ENCODE data around the gene DLX2. TPM values are rescaled to one million over a fixed set of nuclear protein-coding genes. Genes with fewer than 3 reads are reported as not detected.

The DLX2 gene
- total RNA-seq, 4 donors from 2014 or later: not detected

DNA sequence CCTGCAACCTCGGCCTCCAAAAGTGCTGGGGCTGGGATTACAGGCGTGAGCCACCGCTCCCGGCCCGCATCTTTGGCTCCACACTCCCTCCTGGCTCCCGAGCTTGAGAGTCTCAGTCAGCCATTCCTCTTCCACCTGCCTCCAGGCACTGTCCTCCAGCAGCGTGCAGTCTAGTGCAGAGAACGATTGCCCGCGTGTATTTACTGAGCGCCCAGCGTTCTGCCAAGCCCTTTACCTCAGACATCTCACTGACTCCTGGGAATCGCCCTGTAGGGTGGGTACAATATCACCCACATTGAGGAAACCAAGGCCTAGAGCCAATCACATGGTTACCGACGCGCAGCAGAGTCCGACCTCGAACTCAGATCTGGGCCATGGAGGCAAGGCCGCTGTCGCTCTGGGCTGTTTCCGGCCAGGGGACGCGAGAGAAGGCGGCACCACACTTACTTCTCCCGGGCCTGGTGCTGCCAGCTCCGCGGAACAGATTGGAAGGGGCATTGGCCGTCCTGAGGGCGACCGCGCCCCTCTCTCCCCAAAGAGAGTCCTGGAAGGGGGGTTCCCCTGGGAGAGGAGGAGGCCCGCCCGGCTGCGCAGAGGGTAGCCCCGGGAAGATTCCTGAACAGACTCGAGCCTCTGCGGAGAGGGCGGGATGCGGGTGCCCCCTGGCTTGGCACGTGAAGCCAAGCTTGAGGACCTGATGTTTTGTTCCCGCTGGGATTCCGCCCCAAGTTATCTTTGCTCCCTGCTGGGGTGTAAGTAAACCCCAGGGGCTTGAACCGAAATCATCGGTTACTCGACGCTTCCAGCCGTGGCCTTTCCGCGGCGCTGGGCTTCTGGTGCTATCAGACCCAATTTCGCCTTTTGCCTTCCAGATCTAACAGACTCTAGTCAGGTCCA lies 5.2 kb upstream of the DLX2 start:
- no peaks in the 10 kb centered on the region for H3K36me3 ChIP-seq
- intact Hi-C loops (cut with DNase I; ENCODE audit: low total_unique reads): no loop called here
- H3K27ac ChIP-seq: no peak overlapping the region
- H3K4me3 ChIP-seq: no peak overlapping the region
- H3K27me3 ChIP-seq: peaks cover 37 to 62% of the 10 kb centered on the region in 2 donors
- TF ChIP-seq POLR2A (IDR thresholded peaks at IDR 0.05): no peak
- TF ChIP-seq, protein P1, sequence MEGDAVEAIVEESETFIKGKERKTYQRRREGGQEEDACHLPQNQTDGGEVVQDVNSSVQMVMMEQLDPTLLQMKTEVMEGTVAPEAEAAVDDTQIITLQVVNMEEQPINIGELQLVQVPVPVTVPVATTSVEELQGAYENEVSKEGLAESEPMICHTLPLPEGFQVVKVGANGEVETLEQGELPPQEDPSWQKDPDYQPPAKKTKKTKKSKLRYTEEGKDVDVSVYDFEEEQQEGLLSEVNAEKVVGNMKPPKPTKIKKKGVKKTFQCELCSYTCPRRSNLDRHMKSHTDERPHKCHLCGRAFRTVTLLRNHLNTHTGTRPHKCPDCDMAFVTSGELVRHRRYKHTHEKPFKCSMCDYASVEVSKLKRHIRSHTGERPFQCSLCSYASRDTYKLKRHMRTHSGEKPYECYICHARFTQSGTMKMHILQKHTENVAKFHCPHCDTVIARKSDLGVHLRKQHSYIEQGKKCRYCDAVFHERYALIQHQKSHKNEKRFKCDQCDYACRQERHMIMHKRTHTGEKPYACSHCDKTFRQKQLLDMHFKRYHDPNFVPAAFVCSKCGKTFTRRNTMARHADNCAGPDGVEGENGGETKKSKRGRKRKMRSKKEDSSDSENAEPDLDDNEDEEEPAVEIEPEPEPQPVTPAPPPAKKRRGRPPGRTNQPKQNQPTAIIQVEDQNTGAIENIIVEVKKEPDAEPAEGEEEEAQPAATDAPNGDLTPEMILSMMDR (IDR thresholded peaks at IDR 0.05): no peak
- no peaks in the 10 kb centered on the region for H3K4me1 ChIP-seq
- H3K9me3 ChIP-seq: no peaks in the 10 kb centered on the region
- DNase-seq: no peak

DNA sequence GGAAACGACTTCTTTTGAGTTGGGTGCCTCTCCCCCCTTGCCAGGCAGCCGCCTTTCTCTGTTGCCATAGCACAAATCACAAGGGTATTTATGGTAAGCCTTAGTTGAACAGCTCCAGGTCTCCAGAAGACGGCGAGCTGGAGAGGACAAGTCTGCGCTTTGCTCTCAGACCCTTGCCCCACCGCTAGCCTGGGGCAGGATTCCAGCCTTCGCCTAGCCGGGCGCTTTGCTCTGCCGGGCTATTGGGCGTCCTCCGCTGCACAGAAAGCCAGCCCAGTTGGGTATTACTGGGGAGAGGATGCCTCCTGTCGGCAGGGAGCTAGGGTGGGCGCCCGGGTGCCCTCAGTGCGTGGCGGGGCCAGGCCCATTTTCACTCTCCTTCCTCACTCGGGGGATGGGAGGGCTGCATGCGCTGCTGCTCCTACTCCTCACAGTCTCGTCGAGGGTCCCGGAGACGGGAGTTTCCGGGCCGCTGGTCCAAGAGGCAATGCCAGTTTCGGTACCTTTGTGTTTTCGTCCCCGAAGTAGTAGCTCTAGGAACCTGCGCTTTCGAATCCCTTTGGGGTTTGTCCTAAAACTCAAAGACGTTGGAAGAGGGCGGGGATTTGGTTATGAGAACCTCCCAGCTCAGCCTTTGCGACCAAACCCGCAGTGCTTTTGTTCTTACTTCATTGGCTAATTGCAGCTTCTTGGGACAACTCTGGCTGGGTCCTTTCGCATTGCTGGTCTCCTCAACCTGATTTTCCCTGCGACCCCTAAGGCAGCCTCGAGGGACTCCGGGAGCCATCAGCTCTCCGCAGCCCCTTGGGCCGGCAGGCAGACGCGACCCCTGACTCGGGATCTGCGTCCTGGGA lies 3.6 kb upstream of the DLX2 start:
- H3K4me3 ChIP-seq: no peak overlapping the region
- DNase-seq: no peak
- H3K9me3 ChIP-seq: no peaks in the 10 kb centered on the region
- peaks cover 0 to 8% of the 10 kb centered on the region in 2 donors for H3K4me1 ChIP-seq
- peaks cover 52 to 76% of the 10 kb centered on the region in 2 donors for H3K27me3 ChIP-seq
- H3K36me3 ChIP-seq: no peaks in the 10 kb centered on the region
- intact Hi-C loops (cut with DNase I; ENCODE audit: low total_unique reads): no loop called here
- no peak for TF ChIP-seq POLR2A (IDR thresholded peaks at IDR 0.05)
- TF ChIP-seq, protein P1 (IDR thresholded peaks at IDR 0.05): no peak
- no peak overlapping the region for H3K27ac ChIP-seq

DNA sequence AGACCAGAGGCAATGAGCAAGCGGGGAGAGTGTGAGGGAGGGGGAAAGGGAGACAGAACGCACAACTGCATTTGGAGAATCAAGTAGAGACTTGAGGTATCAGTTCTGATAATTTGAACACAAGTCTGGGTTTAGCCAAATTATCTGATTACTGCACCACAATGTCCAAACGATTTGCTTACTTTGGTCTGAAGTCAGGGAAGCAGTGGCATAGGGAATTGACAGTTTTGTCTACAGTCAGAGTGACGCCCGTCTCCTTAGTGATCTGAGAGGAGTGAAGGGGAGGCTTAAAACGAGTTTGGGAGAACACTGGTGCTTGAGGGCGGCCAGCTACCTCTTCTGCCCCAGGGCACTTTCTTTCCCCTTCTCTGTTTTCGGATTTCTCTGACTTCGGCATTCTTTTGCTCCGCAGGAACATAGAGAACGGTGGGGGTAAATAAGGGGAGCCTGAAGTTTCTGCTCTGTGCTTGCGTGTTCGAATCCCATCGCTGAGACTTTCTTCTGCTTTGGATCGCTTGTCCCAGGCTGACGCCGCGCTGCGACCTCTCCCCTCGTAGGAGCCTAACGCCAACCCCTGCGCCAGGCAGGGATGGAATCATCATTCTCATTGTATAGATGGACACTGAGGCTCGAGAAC lies 2.9 kb upstream of the DLX2 start:
- peaks cover 0 to 8% of the 10 kb centered on the region in 2 donors for H3K4me1 ChIP-seq
- H3K36me3 ChIP-seq: no peaks in the 10 kb centered on the region
- no peaks in the 10 kb centered on the region for H3K9me3 ChIP-seq
- DNase-seq: no peak
- H3K27me3 ChIP-seq: peaks cover 59 to 82% of the 10 kb centered on the region in 2 donors
- no peak overlapping the region for H3K4me3 ChIP-seq
- H3K27ac ChIP-seq: no peak overlapping the region
- intact Hi-C loops (cut with DNase I; ENCODE audit: low total_unique reads): no loop called here
- no peak for TF ChIP-seq POLR2A (IDR thresholded peaks at IDR 0.05)
- TF ChIP-seq, protein P1 (IDR thresholded peaks at IDR 0.05): no peak

DNA sequence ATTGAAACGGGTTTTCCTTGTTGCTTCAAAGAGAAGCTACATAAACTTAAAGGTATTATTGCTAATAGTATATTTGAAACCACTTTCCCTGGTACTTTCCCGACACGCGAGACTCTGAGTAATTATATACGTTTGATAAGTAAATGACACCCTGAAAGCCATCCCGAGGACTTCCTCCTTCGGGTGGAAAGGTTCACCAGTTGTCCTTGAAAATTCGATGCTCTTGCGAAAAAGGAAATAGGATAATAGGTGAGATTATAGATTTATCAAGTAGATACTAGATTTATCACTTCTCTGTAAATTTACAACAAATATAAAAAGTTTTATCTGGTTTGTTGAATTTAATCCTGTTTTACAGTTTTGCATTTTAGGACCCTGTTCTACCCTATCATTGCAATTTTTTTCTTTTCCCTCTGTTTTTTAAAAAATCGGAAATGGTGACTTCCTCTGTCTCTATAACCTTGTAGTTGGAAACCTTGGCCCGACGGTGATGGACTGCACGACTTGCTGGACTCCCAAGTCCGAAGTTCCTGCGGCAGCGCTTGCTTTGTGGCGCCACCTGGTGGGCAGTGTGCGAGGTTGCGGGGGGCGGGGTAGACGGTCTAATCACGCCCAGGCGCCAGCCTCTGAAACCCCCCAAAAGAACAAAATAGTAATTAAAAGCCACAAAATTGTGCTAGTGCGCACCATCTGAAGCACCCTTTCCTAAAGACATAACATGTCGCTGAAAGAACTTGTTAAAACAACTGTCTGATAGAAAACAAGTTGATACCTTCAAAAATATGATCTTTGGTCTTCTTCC lies 972 bp upstream of the DLX2 start:
- peak; percentile 43 to 48 for DNase-seq
- Histone ChIP-seq H3K27ac (no peak overlapping the region), H3K4me3 (no peak overlapping the region), H3K27me3 (peaks cover 77 to 91% of the 10 kb centered on the region in 2 donors), H3K36me3 (no peaks in the 10 kb centered on the region), H3K4me1 (peaks cover 0 to 8% of the 10 kb centered on the region in 2 donors), H3K9me3 (no peaks in the 10 kb centered on the region)
- intact Hi-C loops (cut with DNase I; ENCODE audit: low total_unique reads): no loop called here
- TF ChIP-seq POLR2A (IDR thresholded peaks at IDR 0.05): no peak
- TF ChIP-seq, protein P1 (IDR thresholded peaks at IDR 0.05): peak; percentile 48 to 57 (median 54)
